Measurements from ENCODE around the gene OR4A15.

OR4A15 gene

DNA sequence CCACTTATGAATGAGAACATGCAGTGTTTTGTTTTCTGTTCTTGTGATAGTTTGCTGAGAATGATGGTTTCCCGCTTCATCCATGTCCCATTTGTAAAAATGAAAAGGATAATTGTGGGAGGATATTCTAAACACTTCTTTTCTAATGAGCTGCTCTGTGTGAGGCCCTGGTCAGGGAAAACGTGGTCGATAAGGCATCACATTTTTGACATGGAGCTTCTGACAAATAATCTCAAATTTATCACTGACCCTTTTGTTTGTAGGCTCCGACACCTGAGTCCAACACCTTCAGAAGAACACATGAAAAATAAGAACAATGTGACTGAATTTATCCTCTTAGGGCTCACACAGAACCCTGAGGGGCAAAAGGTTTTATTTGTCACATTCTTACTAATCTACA, at the start of gene OR4A15:
OR4A15 (plus strand) TSS at position 301 of the 400 bp plus-strand sequence; CDS start at position 301, 0 bp downstream.
- DNase-seq = no peak

DNA sequence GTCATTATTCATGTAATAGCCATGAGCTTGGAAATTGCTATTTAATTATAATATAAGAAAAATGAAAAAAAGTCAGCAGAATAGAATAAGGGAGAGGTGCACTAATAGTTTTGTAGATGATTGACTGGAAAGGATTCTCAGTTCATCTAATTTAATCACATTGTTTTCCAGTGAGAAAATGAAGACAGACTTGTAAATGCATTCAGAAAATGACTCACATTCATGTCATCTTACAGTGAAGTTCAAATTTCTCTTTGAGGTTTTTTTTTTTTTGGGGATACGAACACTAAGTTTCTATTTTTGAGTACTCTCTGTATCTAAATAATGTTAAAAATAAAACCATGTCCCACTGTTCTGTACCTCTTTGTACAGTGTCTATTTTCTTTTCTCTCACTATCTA, 43.3 kb upstream of the OR4A15 start:
- DNase-seq = no peak

DNA sequence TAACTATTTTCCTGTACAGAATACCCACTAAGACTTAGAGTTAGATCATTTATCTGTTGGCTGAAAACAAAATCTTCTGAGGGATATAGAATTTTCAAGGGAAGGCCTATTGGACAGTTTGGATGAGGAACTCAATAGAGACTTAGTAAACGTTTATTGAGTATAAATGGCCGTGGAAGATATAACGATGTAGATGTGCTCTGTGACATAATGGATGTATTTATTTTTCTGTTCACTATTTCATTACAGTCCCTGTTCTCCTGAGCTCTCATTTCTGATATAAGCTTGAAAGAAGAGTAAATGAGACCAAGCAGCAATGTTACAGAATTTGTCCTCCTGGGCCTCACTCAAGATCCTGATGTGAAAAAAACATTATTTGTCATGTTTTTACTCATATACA, 24.9 kb upstream of the OR4A15 start, which contains the start of gene OR4A16:
OR4A16 (plus strand) TSS at position 301 of the 400 bp plus-strand sequence; CDS start at position 301, 0 bp downstream.
- no peak for DNase-seq

DNA sequence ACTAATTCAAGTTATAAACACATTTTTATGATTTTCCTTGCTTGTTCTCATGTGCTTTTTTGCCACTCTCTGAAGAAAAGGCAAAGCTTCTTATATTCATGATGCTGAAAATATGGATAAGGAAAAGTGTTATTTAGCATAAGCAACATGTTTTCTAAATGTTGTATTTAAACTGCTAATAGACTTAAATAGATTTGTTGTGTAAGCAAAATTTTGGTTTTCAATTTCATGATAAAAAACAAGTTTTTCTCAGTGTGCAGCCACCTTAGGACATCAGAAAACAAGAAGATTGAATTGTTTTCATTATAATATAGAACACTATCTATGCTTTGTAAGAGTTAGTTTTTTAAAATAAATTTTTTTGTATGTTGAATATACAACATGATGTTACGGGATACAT, 22.5 kb upstream of the OR4A15 start:
- no peak for DNase-seq

DNA sequence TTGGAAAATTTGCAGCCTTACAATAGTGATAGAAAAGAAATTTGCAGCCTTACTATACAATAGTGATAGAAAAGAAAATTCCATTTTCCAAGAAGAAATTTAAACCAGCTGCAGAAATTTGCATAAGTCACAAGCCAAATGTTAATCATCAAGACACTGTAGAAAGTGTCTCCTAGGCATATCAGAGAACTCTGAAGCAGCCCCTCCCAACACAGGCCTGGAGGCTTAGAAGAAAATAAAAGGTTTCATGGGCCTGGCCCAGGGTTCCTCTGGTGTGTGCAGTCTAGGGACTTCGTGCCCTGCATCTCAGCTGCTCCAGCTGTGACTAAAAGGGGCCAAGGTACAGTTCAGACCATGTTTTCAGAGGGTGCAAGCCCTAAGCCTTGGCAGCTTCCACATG, 18.7 kb upstream of the OR4A15 start:
- DNase-seq = no peak

DNA sequence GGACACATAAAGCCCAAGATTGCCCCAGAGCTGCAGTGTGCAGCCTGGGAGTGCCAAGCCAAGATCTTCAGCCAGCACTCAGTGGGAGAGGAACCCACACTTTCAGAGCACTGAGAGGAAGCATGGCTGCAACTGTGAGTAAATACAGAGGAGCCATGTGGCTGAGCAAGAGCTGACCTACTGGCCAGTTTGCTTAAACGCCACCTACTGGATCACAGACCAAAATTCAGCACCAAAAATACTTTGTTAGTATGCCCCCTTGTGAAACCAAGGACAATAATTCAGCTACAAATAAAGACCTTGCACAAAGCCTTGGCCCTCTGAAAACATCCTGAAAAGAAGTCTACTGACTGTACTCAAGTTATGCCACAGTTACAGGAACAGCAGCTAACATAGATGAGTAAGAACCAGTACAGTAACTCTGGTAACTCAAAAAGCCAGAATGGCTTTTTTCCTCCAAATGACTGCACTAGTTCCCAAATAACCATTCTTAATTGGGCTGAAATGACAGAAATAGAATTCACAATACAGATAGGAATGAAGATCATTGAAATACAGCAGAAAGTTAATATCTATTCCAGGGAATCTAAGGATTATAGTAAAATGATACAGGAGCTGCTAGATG, 10.1 kb upstream of the OR4A15 start:
- no peak for DNase-seq

DNA sequence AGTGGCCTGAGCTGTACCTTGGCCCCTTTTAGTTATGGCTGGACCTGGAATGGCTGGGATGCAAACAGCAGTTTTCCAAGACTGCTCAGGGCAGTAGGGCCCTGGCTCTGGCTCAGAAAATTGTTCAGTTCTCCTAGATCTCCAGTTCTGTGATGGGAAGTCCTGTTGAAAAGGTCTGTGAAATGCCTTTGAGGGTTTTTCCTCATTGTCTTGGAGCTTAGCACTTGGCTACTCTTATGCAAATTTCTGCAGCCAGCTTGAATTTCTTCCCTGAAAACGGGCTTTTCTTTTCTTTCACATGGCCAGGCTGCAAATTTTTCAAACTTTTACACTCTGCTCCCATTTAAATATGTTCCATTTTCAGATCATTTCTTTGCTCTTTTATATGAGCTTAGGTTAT, 33.2 kb downstream of the OR4A15 start:
- no peak for DNase-seq

Data from NCI-H1048 (cell line).